Sigmoid colon (tissue), 7 donors: Measurements from ENCODE around the gene RABGAP1. TPM values are rescaled to one million over a fixed set of nuclear protein-coding genes. Genes with fewer than 3 reads are reported as not detected.

Source experiments
- DNase-seq: peaks from one replicate; pipeline ENCODE4 v3.0.0-alpha.2; 2019
- H3K27ac ChIP-seq, 4 donors: fragments of 200-600 bp; sonication (generic); one replicate each; pipeline ENCODE4 v1.5.1; 2016 to 2019; ENCODE audit warnings: mild to moderate bottlenecking in 1 of 4
- H3K27me3 ChIP-seq, 3 donors: fragments of 200-600 bp; sonication (generic); one replicate each; pipeline ENCODE4 v1.5.1; 2019; ENCODE audit warnings: mild to moderate bottlenecking in 1 of 3
- H3K36me3 ChIP-seq, 4 donors: fragments of 200-600 bp; sonication (generic); one replicate each; pipeline ENCODE4 v1.5.1; 2016 to 2019
- H3K4me1 ChIP-seq, 4 donors: fragments of 200-600 bp; sonication (generic); one replicate each; pipeline ENCODE4 v1.5.1; 2017 to 2019
- H3K4me3 ChIP-seq, 4 donors: fragments of 200-600 bp; sonication (generic); one replicate each; pipeline ENCODE4 v1.5.1; 2017 to 2019; ENCODE audit warnings: mild to moderate bottlenecking in 2 of 4, moderate library complexity in 1 of 4
- H3K9me3 ChIP-seq, 4 donors: fragments of 200-600 bp in 3 of 4; sonication (generic) in 3 of 4; one replicate each; pipeline versions ENCODE4 v1.5.1 to v1.6.1; 2013 to 2019
- CTCF ChIP-seq, 4 experiments: fragments of 450-650 bp in 3 of 4; fragments of 200-600 bp in 1 of 4; IDR thresholded peaks; one replicate each; pipeline ENCODE4 v1.5.1; 2016 to 2019; ENCODE audit warnings: antibody characterized with exemption in 4 of 4, mild to moderate bottlenecking in 3 of 4, moderate library complexity in 2 of 4
- EP300 ChIP-seq, 4 donors: sonication (generic); formaldehyde crosslinking; IDR thresholded peaks; one replicate each; pipeline ENCODE4 v1.6.1; 2017; ENCODE audit warnings: antibody characterized with exemption in 4 of 4
- POLR2A ChIP-seq, 2 donors: fragments of 450-650 bp; IDR thresholded peaks; one replicate each; pipeline ENCODE4 v1.6.1; 2016; ENCODE audit warnings: antibody characterized with exemption in 2 of 2, mild to moderate bottlenecking in 2 of 2, moderate library complexity in 2 of 2
- POLR2AphosphoS5 ChIP-seq, 4 donors: sonication (generic); formaldehyde crosslinking; IDR thresholded peaks; one replicate each; pipeline ENCODE4 v1.6.1; 2017; ENCODE audit warnings: antibody characterized with exemption in 4 of 4
- WGBS, 2 donors: extraction: QIAGEN DNeasy Blood & Tissue Kit; methylation state at CpG; one replicate each; pipeline ENCODE4 v1.1.7; 2013; 5-methylcytosine and 5-hydroxymethylcytosine counted together
- intact Hi-C: fragments of 100-400 bp; cut with DNase I; formaldehyde crosslinking; loops from one replicate; pipeline ENCODE4 v1.15.1; 2023
- polyA plus RNA-seq, 3 donors: library from polyadenylated mRNA; stranded (reverse); fragments of 200-250 nt; gene quantifications; one replicate each; pipeline ENCODE4 v1.2.3, GENCODE V29; 2013
- total RNA-seq, 4 donors: library from RNA; depleted of rRNA; stranded (reverse); fragments of >200 nt; gene quantifications; one replicate each; pipeline ENCODE4 v1.1.0, GENCODE V29; 2016
- donor health status: healthy with polysubstance abuse.
- donor health status: Bipolar disorder and iron deficiency.
- donor health status: healthy.

RABGAP1 gene
- total and polyA plus RNA-seq, 7 donors = 12.5 to 110 (median 90.6) TPM

GRCh38 chr9:123107639-123108285 is 166.9 kb downstream of the RABGAP1 start:
- intact Hi-C loops = no loop called here
- Histone ChIP-seq H3K27ac (peak overlapping the region in 1 of 4 donors; percentile 6), H3K27me3 (no peaks in the 10 kb centered on the region), H3K4me1 (peaks cover 0 to 6% (median 2%) of the 10 kb centered on the region in 4 donors), H3K36me3 (peaks cover 0 to 77% (median 18%) of the 10 kb centered on the region in 4 donors), H3K9me3 (no peaks in the 10 kb centered on the region), H3K4me3 (no peak overlapping the region)
- no peak for DNase-seq
- WGBS, 2 donors = 85 to 86% methylated on average over 11 of the region's 11 CpGs
- TF ChIP-seq CTCF (IDR thresholded peaks at IDR 0.05) (no peak), EP300 (IDR thresholded peaks at IDR 0.05) (no peak), POLR2A (IDR thresholded peaks at IDR 0.05) (no peak), POLR2AphosphoS5 (IDR thresholded peaks at IDR 0.05) (no peak)

GRCh38 chr9:123108976-123109375 is 168.2 kb downstream of the RABGAP1 start:
- intact Hi-C loops = no loop called here
- TF ChIP-seq CTCF (IDR thresholded peaks at IDR 0.05) = no peak
- no peak for TF ChIP-seq POLR2A (IDR thresholded peaks at IDR 0.05)
- no peak for TF ChIP-seq EP300 (IDR thresholded peaks at IDR 0.05)
- no peak for TF ChIP-seq POLR2AphosphoS5 (IDR thresholded peaks at IDR 0.05)
- Histone ChIP-seq H3K9me3 (no peaks in the 10 kb centered on the region), H3K4me3 (no peak overlapping the region), H3K36me3 (peaks cover 0 to 66% (median 13%) of the 10 kb centered on the region in 4 donors), H3K27ac (no peak overlapping the region), H3K4me1 (peaks cover 0 to 4% (median 2%) of the 10 kb centered on the region in 4 donors), H3K27me3 (no peaks in the 10 kb centered on the region)
- WGBS, 2 donors = 81 to 90% methylated on average over 9 of the region's 9 CpGs
- DNase-seq = no peak

- intact Hi-C loops = no loop called here
- H3K36me3 ChIP-seq = peaks cover 0 to 59% (median 13%) of the 10 kb centered on the region in 4 donors
- H3K4me3 ChIP-seq = no peak overlapping the region
- no peaks in the 10 kb centered on the region for H3K27me3 ChIP-seq
- no peak for DNase-seq
- no peaks in the 10 kb centered on the region for H3K9me3 ChIP-seq
- TF ChIP-seq POLR2A (IDR thresholded peaks at IDR 0.05) (no peak), EP300 (IDR thresholded peaks at IDR 0.05) (no peak), POLR2AphosphoS5 (IDR thresholded peaks at IDR 0.05) (no peak), CTCF (IDR thresholded peaks at IDR 0.05) (no peak)
- WGBS, 2 donors = 70 to 87% methylated on average over 15 of the region's 15 CpGs
- peaks cover 0 to 6% (median 2%) of the 10 kb centered on the region in 4 donors for H3K4me1 ChIP-seq
- no peak overlapping the region for H3K27ac ChIP-seq
These were observed 168.9 kb downstream of the RABGAP1 start for GRCh38 chr9:123109540-123110279.

GRCh38 chr9:123111427-123112014 is 170.7 kb downstream of the RABGAP1 start:
- peaks cover 0 to 19% (median 15%) of the 10 kb centered on the region in 4 donors for H3K4me1 ChIP-seq
- no peaks in the 10 kb centered on the region for H3K27me3 ChIP-seq
- TF ChIP-seq POLR2A (IDR thresholded peaks at IDR 0.05) (no peak), POLR2AphosphoS5 (IDR thresholded peaks at IDR 0.05) (no peak), CTCF (IDR thresholded peaks at IDR 0.05) (no peak), EP300 (IDR thresholded peaks at IDR 0.05) (no peak)
- no peak overlapping the region for H3K4me3 ChIP-seq
- H3K9me3 ChIP-seq = no peaks in the 10 kb centered on the region
- peaks cover 0 to 42% (median 9%) of the 10 kb centered on the region in 4 donors for H3K36me3 ChIP-seq
- H3K27ac ChIP-seq = peak overlapping the region in 2 of 4 donors; percentile 1 to 23
- no peak for DNase-seq
- intact Hi-C loops = no loop called here
- 52 to 53% methylated on average over 8 of the region's 8 CpGs for WGBS, 2 donors
